ENCODE measurements around the gene CMC2.

The CMC2 gene

DNA sequence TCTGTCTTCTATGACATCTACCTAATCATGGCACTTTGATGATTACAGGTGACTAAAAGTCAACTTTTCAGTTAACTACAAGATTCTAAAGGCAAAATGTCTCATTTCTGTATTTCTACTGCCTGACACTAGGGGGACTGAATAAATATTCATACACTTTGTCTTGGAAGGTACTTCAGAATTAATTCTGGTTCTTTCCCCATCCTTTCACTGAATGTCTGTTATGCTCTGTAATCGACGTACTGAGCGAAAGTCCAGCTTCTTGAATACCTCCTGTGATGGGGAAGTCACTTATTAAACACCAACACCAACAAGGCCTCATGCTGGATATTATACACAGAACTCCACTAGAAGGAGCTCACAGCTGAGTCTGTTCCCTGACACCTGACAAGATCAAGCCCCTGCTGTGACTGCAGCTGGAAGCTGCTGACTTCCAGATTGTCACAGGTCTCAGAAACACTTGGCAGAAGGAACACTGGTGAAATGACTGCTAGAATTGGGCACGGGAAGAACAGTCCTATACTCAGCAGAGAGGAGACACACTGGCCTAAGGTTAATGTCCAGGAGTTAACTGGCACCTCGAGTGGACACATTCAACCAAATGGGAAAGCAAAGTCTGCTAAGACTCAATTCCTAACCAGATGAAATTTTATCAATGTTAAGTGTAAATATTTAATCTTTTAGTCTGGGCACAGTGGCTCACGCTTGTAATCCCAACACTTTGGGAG lies 31.9 kb downstream of the CMC2 start:
- no peak overlapping the region for H3K4me3 ChIP-seq (ENCODE audit: low read length in 2 of 2)
- H2BK12ac ChIP-seq (ENCODE audit: low read length): no peak overlapping the region
- H3K9me3 ChIP-seq (replicated peaks in 1 of 2; ENCODE audit: control insufficient read depth in 2 of 2, insufficient read depth in 1 of 2, low read depth in 1 of 2, low read length in 2 of 2): no peaks in the 10 kb centered on the region
- H4K91ac ChIP-seq (ENCODE audit: low read depth, low read length, poor library complexity): no peak overlapping the region
- H3K27ac ChIP-seq (replicated peaks; ENCODE audit: low read length): no peak overlapping the region
- H3K14ac ChIP-seq (ENCODE audit: low read length): no peak overlapping the region
- H2BK120ac ChIP-seq (ENCODE audit: low read depth, low read length): no peak overlapping the region
- H3K4me2 ChIP-seq (ENCODE audit: insufficient read depth, low read length, poor library complexity, severe bottlenecking): no peak overlapping the region
- peaks cover 0 to 7% of the 10 kb centered on the region in 2 donors for H3K4me1 ChIP-seq (ENCODE audit: control insufficient read depth in 2 of 2, insufficient read depth in 1 of 2, low read depth in 1 of 2, low read length in 2 of 2)
- H2AFZ ChIP-seq (ENCODE audit: low read length): no peak overlapping the region
- no peak overlapping the region for H3K23ac ChIP-seq (ENCODE audit: low read depth, low read length, poor library complexity)
- H3K79me1 ChIP-seq (ENCODE audit: low read depth, low read length): peaks cover 1% of the 10 kb centered on the region
- H3K18ac ChIP-seq (ENCODE audit: low read length): no peak overlapping the region
- peaks cover 6 to 76% of the 10 kb centered on the region in 2 donors for H3K36me3 ChIP-seq (replicated peaks in 1 of 2; ENCODE audit: control insufficient read depth in 2 of 2, insufficient read depth in 2 of 2, low read length in 2 of 2)
- H3K9ac ChIP-seq (ENCODE audit: low read depth, low read length, poor library complexity): no peak overlapping the region
- no peak overlapping the region for H4K8ac ChIP-seq (ENCODE audit: low read depth, low read length)
- no peaks in the 10 kb centered on the region for H3K27me3 ChIP-seq (ENCODE audit: control insufficient read depth in 3 of 3, insufficient read depth in 3 of 3, low read depth in 1 of 3, low read length in 3 of 3)
- DNase-seq (ENCODE audit: low spot score): no peak
- no peak overlapping the region for H2BK5ac ChIP-seq (ENCODE audit: low read length)
- H2BK15ac ChIP-seq (ENCODE audit: low read length): no peak overlapping the region
- no peak overlapping the region for H3K4ac ChIP-seq (ENCODE audit: low read length)
- no CpG with 5 or more reads among the region's 6 CpGs for WGBS, 2 donors (ENCODE audit: extremely low coverage in 2 of 2, insufficient read length in 2 of 2, insufficient replicate concordance in 1 of 2)
- no peak overlapping the region for H2AK5ac ChIP-seq (ENCODE audit: low read depth, low read length)

DNA sequence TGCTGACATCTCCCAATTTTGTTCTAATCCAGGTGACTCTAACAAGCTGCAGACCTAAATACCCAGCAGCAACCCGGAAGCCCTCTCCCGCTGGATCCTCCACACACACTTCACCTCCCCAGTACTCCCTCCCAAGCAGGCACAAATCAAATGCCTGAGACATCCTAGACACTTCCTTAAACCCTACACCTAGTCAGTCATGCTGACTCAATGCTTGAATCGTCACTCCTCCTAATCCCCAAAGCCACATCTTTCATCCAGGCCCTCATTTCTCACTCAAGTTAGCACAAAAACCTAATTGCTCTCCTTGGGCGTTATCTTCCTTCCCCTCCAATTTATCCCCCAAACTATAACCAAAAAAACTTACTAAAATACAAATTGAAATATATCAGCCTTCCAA lies 32.7 kb downstream of the CMC2 start:
- Histone ChIP-seq H2AFZ (ENCODE audit: low read length) (no peak overlapping the region), H3K18ac (ENCODE audit: low read length) (no peak overlapping the region), H4K91ac (ENCODE audit: low read depth, low read length, poor library complexity) (no peak overlapping the region), H3K4me1 (ENCODE audit: control insufficient read depth in 2 of 2, insufficient read depth in 1 of 2, low read depth in 1 of 2, low read length in 2 of 2) (peaks cover 0 to 7% of the 10 kb centered on the region in 2 donors), H2BK5ac (ENCODE audit: low read length) (no peak overlapping the region), H3K4me2 (ENCODE audit: insufficient read depth, low read length, poor library complexity, severe bottlenecking) (no peak overlapping the region), H2AK5ac (ENCODE audit: low read depth, low read length) (no peak overlapping the region), H3K23ac (ENCODE audit: low read depth, low read length, poor library complexity) (no peak overlapping the region), H3K79me1 (ENCODE audit: low read depth, low read length) (peaks cover 1% of the 10 kb centered on the region), H3K9me3 (replicated peaks in 1 of 2; ENCODE audit: control insufficient read depth in 2 of 2, insufficient read depth in 1 of 2, low read depth in 1 of 2, low read length in 2 of 2) (no peaks in the 10 kb centered on the region), H2BK120ac (ENCODE audit: low read depth, low read length) (no peak overlapping the region), H2BK12ac (ENCODE audit: low read length) (no peak overlapping the region), H2BK15ac (ENCODE audit: low read length) (no peak overlapping the region), H3K27me3 (ENCODE audit: control insufficient read depth in 3 of 3, insufficient read depth in 3 of 3, low read depth in 1 of 3, low read length in 3 of 3) (no peaks in the 10 kb centered on the region), H3K14ac (ENCODE audit: low read length) (no peak overlapping the region), H3K27ac (replicated peaks; ENCODE audit: low read length) (no peak overlapping the region), H4K8ac (ENCODE audit: low read depth, low read length) (no peak overlapping the region), H3K4ac (ENCODE audit: low read length) (no peak overlapping the region), H3K9ac (ENCODE audit: low read depth, low read length, poor library complexity) (no peak overlapping the region), H3K4me3 (ENCODE audit: low read length in 2 of 2) (no peak overlapping the region), H3K36me3 (replicated peaks in 1 of 2; ENCODE audit: control insufficient read depth in 2 of 2, insufficient read depth in 2 of 2, low read length in 2 of 2) (peaks cover 6 to 75% of the 10 kb centered on the region in 2 donors)
- 100% methylated on average over 1 of the region's 4 CpGs; no CpG with 5 or more reads in 1 of the 2 donors for WGBS, 2 donors (ENCODE audit: extremely low coverage in 2 of 2, insufficient read length in 2 of 2, insufficient replicate concordance in 1 of 2)
- DNase-seq (ENCODE audit: low spot score): no peak

DNA sequence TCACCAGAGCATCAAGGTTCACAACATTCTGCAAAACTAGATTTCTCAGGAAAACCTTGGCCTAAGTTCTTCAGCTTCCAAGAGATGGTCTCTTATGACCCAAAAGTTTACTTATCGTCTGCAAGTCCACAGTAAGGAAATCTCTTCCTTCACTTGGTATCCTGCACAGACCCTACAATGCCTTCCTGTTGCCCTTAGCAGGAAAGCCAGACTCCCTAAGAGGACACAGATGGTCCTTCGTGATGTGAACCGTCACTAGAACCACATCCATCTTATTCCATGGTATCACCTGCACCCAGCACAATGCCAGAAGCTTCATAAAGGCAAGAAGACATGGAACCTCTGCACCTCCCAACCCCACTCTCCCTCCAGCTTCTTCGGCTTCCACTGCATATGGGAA lies 34.1 kb downstream of the CMC2 start:
- H3K36me3 ChIP-seq (replicated peaks in 1 of 2; ENCODE audit: control insufficient read depth in 2 of 2, insufficient read depth in 2 of 2, low read length in 2 of 2): peaks cover 6 to 68% of the 10 kb centered on the region in 2 donors
- no peak overlapping the region for H2AK5ac ChIP-seq (ENCODE audit: low read depth, low read length)
- H3K23ac ChIP-seq (ENCODE audit: low read depth, low read length, poor library complexity): no peak overlapping the region
- H3K27ac ChIP-seq (replicated peaks; ENCODE audit: low read length): no peak overlapping the region
- DNase-seq (ENCODE audit: low spot score): no peak
- H2BK5ac ChIP-seq (ENCODE audit: low read length): no peak overlapping the region
- H3K4ac ChIP-seq (ENCODE audit: low read length): no peak overlapping the region
- H3K9ac ChIP-seq (ENCODE audit: low read depth, low read length, poor library complexity): no peak overlapping the region
- no peak overlapping the region for H3K4me2 ChIP-seq (ENCODE audit: insufficient read depth, low read length, poor library complexity, severe bottlenecking)
- peaks cover 1% of the 10 kb centered on the region for H3K79me1 ChIP-seq (ENCODE audit: low read depth, low read length)
- no peaks in the 10 kb centered on the region for H3K9me3 ChIP-seq (replicated peaks in 1 of 2; ENCODE audit: control insufficient read depth in 2 of 2, insufficient read depth in 1 of 2, low read depth in 1 of 2, low read length in 2 of 2)
- H3K14ac ChIP-seq (ENCODE audit: low read length): no peak overlapping the region
- no peak overlapping the region for H2BK15ac ChIP-seq (ENCODE audit: low read length)
- WGBS, 2 donors (ENCODE audit: extremely low coverage in 2 of 2, insufficient read length in 2 of 2, insufficient replicate concordance in 1 of 2): no CpG with 5 or more reads among the region's 4 CpGs
- H2BK120ac ChIP-seq (ENCODE audit: low read depth, low read length): no peak overlapping the region
- H3K27me3 ChIP-seq (ENCODE audit: control insufficient read depth in 3 of 3, insufficient read depth in 3 of 3, low read depth in 1 of 3, low read length in 3 of 3): no peaks in the 10 kb centered on the region
- no peak overlapping the region for H2BK12ac ChIP-seq (ENCODE audit: low read length)
- no peak overlapping the region for H4K8ac ChIP-seq (ENCODE audit: low read depth, low read length)
- H2AFZ ChIP-seq (ENCODE audit: low read length): no peak overlapping the region
- H3K4me3 ChIP-seq (ENCODE audit: low read length in 2 of 2): no peak overlapping the region
- peaks cover 0 to 7% of the 10 kb centered on the region in 2 donors for H3K4me1 ChIP-seq (ENCODE audit: control insufficient read depth in 2 of 2, insufficient read depth in 1 of 2, low read depth in 1 of 2, low read length in 2 of 2)
- no peak overlapping the region for H3K18ac ChIP-seq (ENCODE audit: low read length)
- no peak overlapping the region for H4K91ac ChIP-seq (ENCODE audit: low read depth, low read length, poor library complexity)

DNA sequence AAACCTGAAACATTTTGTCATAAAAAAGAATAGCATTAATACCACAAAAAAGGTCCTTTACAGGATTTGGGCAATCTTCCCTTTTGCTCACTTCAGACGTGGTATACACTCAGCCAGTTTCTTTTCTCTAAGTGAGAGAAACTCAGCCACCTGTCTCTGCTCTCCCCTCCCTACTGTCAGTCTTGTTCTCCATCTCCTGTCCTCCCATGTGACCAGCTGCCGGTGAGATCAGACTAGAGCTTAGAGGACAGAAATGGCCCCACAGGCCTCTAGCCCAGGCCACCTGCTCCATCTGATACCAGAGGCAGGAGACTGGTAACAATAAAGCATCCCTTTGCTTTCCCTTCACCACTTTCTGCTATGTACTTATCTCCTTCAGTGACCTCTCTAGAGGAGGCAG lies 34.9 kb downstream of the CMC2 start:
- Histone ChIP-seq H4K8ac (ENCODE audit: low read depth, low read length) (no peak overlapping the region), H3K18ac (ENCODE audit: low read length) (no peak overlapping the region), H2BK15ac (ENCODE audit: low read length) (no peak overlapping the region), H3K4me3 (ENCODE audit: low read length in 2 of 2) (no peak overlapping the region), H2AK5ac (ENCODE audit: low read depth, low read length) (no peak overlapping the region), H2BK120ac (ENCODE audit: low read depth, low read length) (no peak overlapping the region), H4K91ac (ENCODE audit: low read depth, low read length, poor library complexity) (no peak overlapping the region), H3K4me2 (ENCODE audit: insufficient read depth, low read length, poor library complexity, severe bottlenecking) (no peak overlapping the region), H3K4me1 (ENCODE audit: control insufficient read depth in 2 of 2, insufficient read depth in 1 of 2, low read depth in 1 of 2, low read length in 2 of 2) (peaks cover 0 to 7% of the 10 kb centered on the region in 2 donors), H3K27me3 (ENCODE audit: control insufficient read depth in 3 of 3, insufficient read depth in 3 of 3, low read depth in 1 of 3, low read length in 3 of 3) (no peaks in the 10 kb centered on the region), H3K14ac (ENCODE audit: low read length) (no peak overlapping the region), H3K23ac (ENCODE audit: low read depth, low read length, poor library complexity) (no peak overlapping the region), H3K9me3 (replicated peaks in 1 of 2; ENCODE audit: control insufficient read depth in 2 of 2, insufficient read depth in 1 of 2, low read depth in 1 of 2, low read length in 2 of 2) (no peaks in the 10 kb centered on the region), H2BK12ac (ENCODE audit: low read length) (no peak overlapping the region), H3K79me1 (ENCODE audit: low read depth, low read length) (peaks cover 1% of the 10 kb centered on the region), H2BK5ac (ENCODE audit: low read length) (no peak overlapping the region), H3K27ac (replicated peaks; ENCODE audit: low read length) (no peak overlapping the region), H3K4ac (ENCODE audit: low read length) (no peak overlapping the region), H2AFZ (ENCODE audit: low read length) (no peak overlapping the region), H3K36me3 (replicated peaks in 1 of 2; ENCODE audit: control insufficient read depth in 2 of 2, insufficient read depth in 2 of 2, low read length in 2 of 2) (peaks cover 6 to 65% of the 10 kb centered on the region in 2 donors), H3K9ac (ENCODE audit: low read depth, low read length, poor library complexity) (no peak overlapping the region)
- DNase-seq (ENCODE audit: low spot score): no peak
- WGBS, 2 donors (ENCODE audit: extremely low coverage in 2 of 2, insufficient read length in 2 of 2, insufficient replicate concordance in 1 of 2): no CpG with 5 or more reads among the region's 2 CpGs

Data from neuronal stem cell (in vitro differentiated cells).